SH-SY5Y (cell line): Measurements from ENCODE around the gene TRPV3.

Source experiments
- GATA2 ChIP-seq: IDR thresholded peaks from 2 replicates; pipeline ENCODE4 v1.6.1; 2011; ENCODE audit warnings: mild to moderate bottlenecking, low read depth, low read length
- GATA3 ChIP-seq: IDR thresholded peaks from 2 replicates; pipeline ENCODE4 v1.6.1; 2011; ENCODE audit warnings: low read depth, mild to moderate bottlenecking, low read length, moderate library complexity

- TF ChIP-seq GATA3 (no peak), GATA2 (no peak)
Observed at GRCh38 chr17:3474212-3474611, 83.4 kb downstream of the TRPV3 start.
